Chondrocyte (in vitro differentiated cells): ENCODE data around the gene CANT1. TPM values are rescaled to one million over a fixed set of nuclear protein-coding genes. Genes with fewer than 3 reads are reported as not detected.

Experiments used
- DNase-seq: peaks from one replicate; pipeline ENCODE4 v3.0.0; 2021; ENCODE audit warnings: mixed read lengths, low spot score
- H3K27ac Mint-ChIP-seq: one replicate; pipeline ENCODE4 v1.8.0; 2021; ENCODE audit warnings: mild to moderate bottlenecking, moderate library complexity, mixed read lengths; ENCODE audit not compliant: unreplicated experiment
- H3K27me3 Mint-ChIP-seq: 2 replicates; pipeline ENCODE4 v1.8.0; 2021; ENCODE audit warnings: low read depth, mixed read lengths
- H3K36me3 Mint-ChIP-seq: 2 replicates; pipeline ENCODE4 v1.8.0; 2021; ENCODE audit warnings: low read depth, mixed read lengths
- H3K4me1 Mint-ChIP-seq: 2 replicates; pipeline ENCODE4 v1.8.0; 2021; ENCODE audit warnings: low read depth, mild to moderate bottlenecking, mixed read lengths
- H3K4me3 Mint-ChIP-seq: one replicate; pipeline ENCODE4 v1.8.0; 2021; ENCODE audit warnings: mild to moderate bottlenecking, moderate library complexity, mixed read lengths; ENCODE audit not compliant: unreplicated experiment
- H3K9me3 Mint-ChIP-seq: 2 replicates; pipeline ENCODE4 v1.8.0; 2021; ENCODE audit warnings: low read depth, mixed read lengths
- total RNA-seq: library from RNA; stranded (reverse); gene quantifications from 3 replicates; pipeline ENCODE4 v1.2.1, GENCODE V29; 2021
- TF ChIP-seq, protein P1 (sequence below): fragments of 200-600 bp; sonication (generic); IDR thresholded peaks from 2 replicates; pipeline ENCODE4 v1.5.0; 2021; ENCODE audit warnings: antibody characterized with exemption, mild to moderate bottlenecking, moderate library complexity

Gene CANT1
- total RNA-seq, 1 donor from 2014 or later = 50.5 TPM

DNA sequence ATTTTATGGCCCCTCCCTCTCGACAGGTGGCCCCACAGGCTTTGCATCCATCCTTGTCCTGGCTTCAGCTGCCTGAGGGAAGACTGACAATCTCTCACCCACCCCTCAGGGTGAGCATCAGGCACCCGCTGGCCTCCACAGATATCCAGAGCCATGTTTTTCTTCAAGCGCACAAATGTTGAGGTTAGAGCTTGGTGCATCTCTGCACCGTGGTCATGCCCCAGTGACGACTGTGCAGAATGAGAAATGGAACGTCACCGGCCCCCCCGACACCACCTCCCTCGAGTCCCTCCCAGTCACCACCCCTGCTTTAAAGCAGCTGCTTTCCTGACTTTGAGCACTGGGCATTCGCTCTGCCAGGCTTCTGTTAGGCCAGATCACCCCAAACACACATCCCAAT, 64.6 kb downstream of the CANT1 start:
- H3K36me3 Mint-ChIP-seq = peaks cover 1% of the 10 kb centered on the region
- H3K27ac Mint-ChIP-seq = no peak overlapping the region
- H3K27me3 Mint-ChIP-seq = peaks cover 1% of the 10 kb centered on the region
- H3K9me3 Mint-ChIP-seq = no peaks in the 10 kb centered on the region
- H3K4me3 Mint-ChIP-seq = no peak overlapping the region
- peaks cover 24% of the 10 kb centered on the region for H3K4me1 Mint-ChIP-seq
- TF ChIP-seq, protein P1, sequence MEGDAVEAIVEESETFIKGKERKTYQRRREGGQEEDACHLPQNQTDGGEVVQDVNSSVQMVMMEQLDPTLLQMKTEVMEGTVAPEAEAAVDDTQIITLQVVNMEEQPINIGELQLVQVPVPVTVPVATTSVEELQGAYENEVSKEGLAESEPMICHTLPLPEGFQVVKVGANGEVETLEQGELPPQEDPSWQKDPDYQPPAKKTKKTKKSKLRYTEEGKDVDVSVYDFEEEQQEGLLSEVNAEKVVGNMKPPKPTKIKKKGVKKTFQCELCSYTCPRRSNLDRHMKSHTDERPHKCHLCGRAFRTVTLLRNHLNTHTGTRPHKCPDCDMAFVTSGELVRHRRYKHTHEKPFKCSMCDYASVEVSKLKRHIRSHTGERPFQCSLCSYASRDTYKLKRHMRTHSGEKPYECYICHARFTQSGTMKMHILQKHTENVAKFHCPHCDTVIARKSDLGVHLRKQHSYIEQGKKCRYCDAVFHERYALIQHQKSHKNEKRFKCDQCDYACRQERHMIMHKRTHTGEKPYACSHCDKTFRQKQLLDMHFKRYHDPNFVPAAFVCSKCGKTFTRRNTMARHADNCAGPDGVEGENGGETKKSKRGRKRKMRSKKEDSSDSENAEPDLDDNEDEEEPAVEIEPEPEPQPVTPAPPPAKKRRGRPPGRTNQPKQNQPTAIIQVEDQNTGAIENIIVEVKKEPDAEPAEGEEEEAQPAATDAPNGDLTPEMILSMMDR = no peak
- DNase-seq = no peak

DNA sequence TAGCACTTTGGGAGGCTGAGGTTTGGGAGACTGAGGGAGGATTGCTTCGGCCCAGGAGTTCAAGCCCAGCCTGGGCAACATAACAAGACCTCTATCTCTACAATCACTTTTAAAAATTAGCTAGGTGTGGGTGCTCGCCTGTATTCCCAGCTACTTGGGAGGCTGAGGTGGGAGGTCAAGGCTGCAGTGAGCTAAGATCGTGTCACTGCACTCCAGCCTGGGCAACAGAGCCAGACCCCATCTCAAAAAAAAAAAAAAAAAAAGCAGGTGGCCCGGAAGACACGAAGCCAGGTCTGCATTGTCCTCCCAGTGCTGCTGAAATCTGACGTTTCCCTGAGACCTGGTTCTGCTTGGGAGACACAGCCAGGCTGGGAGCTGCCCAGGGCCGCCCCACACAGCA, 65.5 kb downstream of the CANT1 start:
- Mint-ChIP-seq H3K4me3 (no peak overlapping the region), H3K4me1 (peaks cover 33% of the 10 kb centered on the region), H3K36me3 (no peaks in the 10 kb centered on the region), H3K9me3 (no peaks in the 10 kb centered on the region), H3K27me3 (peaks cover 1% of the 10 kb centered on the region), H3K27ac (no peak overlapping the region)
- TF ChIP-seq, protein P1 = no peak
- DNase-seq = no peak

Other genes with a start within 250 kb of the CANT1 start
- 79.2 to 155 TPM (median 80.8 TPM) in 3 replicates for gene CYTH1, start 227.5 kb downstream of the CANT1 start, total RNA-seq
- gene USP36, start 168.9 kb downstream of the CANT1 start, total RNA-seq = 45.1 to 51.2 TPM (median 49.6 TPM) in 3 replicates
- gene CEP295NL, start 106.6 kb downstream of the CANT1 start, total RNA-seq = 0.67 to 2.3 TPM (median 1.3 TPM) in 3 replicates
- gene TIMP2, start 84.4 kb downstream of the CANT1 start, total RNA-seq = 429 to 540 TPM (median 535 TPM) in 3 replicates
- gene LGALS3BP, start 29.8 kb downstream of the CANT1 start, total RNA-seq = 120 to 177 TPM (median 127 TPM) in 3 replicates
- 74.7 to 96.2 TPM (median 74.9 TPM) in 3 replicates for gene C1QTNF1, start 14.4 kb upstream of the CANT1 start, total RNA-seq
- 16.8 to 30.7 TPM (median 19.7 TPM) in 3 replicates for gene ENGASE, start 65.1 kb upstream of the CANT1 start, total RNA-seq